Neuronal stem cell (in vitro differentiated cells): ENCODE results near the gene ZNF653. TPM values are rescaled to one million over a fixed set of nuclear protein-coding genes. Genes with fewer than 3 reads are reported as not detected.
A peak's percentile ranks its signal among the peaks of the same experiment; 100 is the strongest.
"Not testable (repeated sequence)": the region's sequence is repeated elsewhere in the genome, so short reads cannot be mapped to it uniquely, and the experiment has no call there.

ENCODE experiments used
- DNase-seq: peaks from one replicate; pipeline ENCODE4 v3.0.0-alpha.2; 2013; ENCODE audit warnings: low spot score
- H2AFZ ChIP-seq: one replicate; pipeline ENCODE4 v1.6.1; 2013; ENCODE audit warnings: mild to moderate bottlenecking, low read length, inconsistent platforms
- H2AK5ac ChIP-seq: 2 replicates; pipeline ENCODE4 v1.6.1; 2013; ENCODE audit warnings: low read depth, mild to moderate bottlenecking, inconsistent platforms, low read length, moderate library complexity, mixed read lengths
- H2BK120ac ChIP-seq: 2 replicates; pipeline ENCODE4 v1.6.1; 2013; ENCODE audit warnings: low read depth, mild to moderate bottlenecking, inconsistent platforms, low read length, moderate library complexity, mixed read lengths
- H2BK12ac ChIP-seq: one replicate; pipeline ENCODE4 v1.6.1; 2013; ENCODE audit warnings: low read length, inconsistent platforms
- H2BK15ac ChIP-seq: 2 replicates; pipeline ENCODE4 v1.6.1; 2013; ENCODE audit warnings: mild to moderate bottlenecking, low read length, inconsistent platforms, mixed read lengths
- H2BK5ac ChIP-seq: one replicate; pipeline ENCODE4 v1.6.1; 2013; ENCODE audit warnings: inconsistent platforms, mild to moderate bottlenecking, low read length, moderate library complexity
- H3K14ac ChIP-seq: one replicate; pipeline ENCODE4 v1.6.1; 2013; ENCODE audit warnings: low read length, inconsistent platforms
- H3K18ac ChIP-seq: 2 replicates; pipeline ENCODE4 v1.6.1; 2013; ENCODE audit warnings: low read length, inconsistent platforms
- H3K23ac ChIP-seq: 2 replicates; pipeline ENCODE4 v1.6.1; 2013; ENCODE audit warnings: low read depth, mild to moderate bottlenecking, mixed read lengths, low read length, inconsistent platforms; ENCODE audit not compliant: poor library complexity
- H3K27ac ChIP-seq: replicated peaks from 3 replicates; pipeline ENCODE4 v1.5.1; 2013; ENCODE audit warnings: low read length, inconsistent platforms
- H3K27me3 ChIP-seq, 3 experiments: 2 replicates each; pipeline ENCODE4 v1.6.1; 2013; ENCODE audit warnings: low read length in 3 of 3, mild to moderate bottlenecking in 2 of 3, inconsistent platforms in 1 of 3, low read depth in 1 of 3, mixed read lengths in 1 of 3, moderate library complexity in 1 of 3; ENCODE audit not compliant: control insufficient read depth in 3 of 3, insufficient read depth in 3 of 3
- H3K36me3 ChIP-seq, 2 donors: replicated peaks in 1 of 2; 2 replicates each; pipeline ENCODE4 v1.6.1; 2013; ENCODE audit warnings: low read length in 2 of 2; ENCODE audit not compliant: control insufficient read depth in 2 of 2, insufficient read depth in 2 of 2
- H3K4ac ChIP-seq: 2 replicates; pipeline ENCODE4 v1.6.1; 2013; ENCODE audit warnings: inconsistent platforms, mild to moderate bottlenecking, low read length, moderate library complexity
- H3K4me1 ChIP-seq, 2 donors: 1 replicate in 1 of 2; 2 replicates in 1 of 2; pipeline ENCODE4 v1.6.1; 2013; ENCODE audit warnings: low read length in 2 of 2, low read depth in 1 of 2; ENCODE audit not compliant: control insufficient read depth in 2 of 2, insufficient read depth in 1 of 2
- H3K4me2 ChIP-seq: one replicate; pipeline ENCODE4 v1.6.1; 2013; ENCODE audit warnings: mild to moderate bottlenecking, low read length, inconsistent platforms; ENCODE audit not compliant: insufficient read depth, poor library complexity, severe bottlenecking
- H3K4me3 ChIP-seq, 2 donors: 2 replicates each; pipeline ENCODE4 v1.5.1; 2013; ENCODE audit warnings: low read length in 2 of 2, mild to moderate bottlenecking in 2 of 2, inconsistent platforms in 1 of 2, moderate library complexity in 1 of 2
- H3K79me1 ChIP-seq: one replicate; pipeline ENCODE4 v1.6.1; 2013; ENCODE audit warnings: low read depth, mild to moderate bottlenecking, inconsistent platforms, low read length, moderate library complexity
- H3K9ac ChIP-seq: one replicate; pipeline ENCODE4 v1.6.1; 2013; ENCODE audit warnings: mild to moderate bottlenecking, low read depth, low read length, inconsistent platforms; ENCODE audit not compliant: poor library complexity
- H3K9me3 ChIP-seq, 2 donors: replicated peaks in 1 of 2; 2 replicates each; pipeline versions ENCODE3 to v1.6.1; 2013; ENCODE audit warnings: low read length in 2 of 2, mild to moderate bottlenecking in 2 of 2, inconsistent platforms in 1 of 2, low read depth in 1 of 2, mixed read lengths in 1 of 2, moderate library complexity in 1 of 2; ENCODE audit not compliant: control insufficient read depth in 2 of 2, insufficient read depth in 1 of 2
- H4K8ac ChIP-seq: one replicate; pipeline ENCODE4 v1.6.1; 2013; ENCODE audit warnings: low read depth, mild to moderate bottlenecking, inconsistent platforms, low read length, moderate library complexity
- H4K91ac ChIP-seq: one replicate; pipeline ENCODE4 v1.6.1; 2013; ENCODE audit warnings: low read length, low read depth, mild to moderate bottlenecking, inconsistent platforms; ENCODE audit not compliant: poor library complexity
- WGBS, 2 donors: extraction: QIAGEN DNeasy Blood & Tissue Kit; methylation state at CpG; one replicate each; pipeline ENCODE4 v1.1.7; 2013; ENCODE audit warnings: missing lambda C conversion rate in 2 of 2, mixed read lengths in 1 of 2; ENCODE audit not compliant: insufficient read length in 2 of 2, insufficient replicate concordance in 1 of 2; ENCODE audit errors: extremely low coverage in 2 of 2; 5-methylcytosine and 5-hydroxymethylcytosine counted together
- small RNA-seq: library from polyadenylated mRNA; stranded (forward); fragments of <200 nt; extraction: miRNeasy Mini kit (QIAGEN cat#:217004); gene quantifications from one replicate; pipeline ENCODE3, GENCODE V24; 2013; ENCODE audit not compliant: insufficient read depth

The ZNF653 gene

GRCh38 chr19:11434703-11435056, 71.0 kb downstream of the ZNF653 start:
- peaks cover 12% of the 10 kb centered on the region for H3K79me1 ChIP-seq
- no peak overlapping the region for H2BK5ac ChIP-seq
- H2BK15ac ChIP-seq, result no peak overlapping the region
- no peak overlapping the region for H4K8ac ChIP-seq
- H3K4me2 ChIP-seq, result peak overlapping the region; percentile 78
- H3K4me1 ChIP-seq, result peaks cover 10% of the 10 kb centered on the region in 2 donors
- H2AFZ ChIP-seq, result peak overlapping the region; percentile 89
- H3K4ac ChIP-seq, result no peak overlapping the region
- peak overlapping the region; percentile 14 for H3K23ac ChIP-seq
- H3K27me3 ChIP-seq, result no peaks in the 10 kb centered on the region
- no peak overlapping the region for H2AK5ac ChIP-seq
- peaks cover 22 to 33% of the 10 kb centered on the region in 2 donors for H3K36me3 ChIP-seq
- no peak overlapping the region for H3K14ac ChIP-seq
- H3K27ac ChIP-seq, result peak overlapping the region; percentile 81
- no peak overlapping the region for H4K91ac ChIP-seq
- H3K9me3 ChIP-seq, result no peaks in the 10 kb centered on the region
- no peak for DNase-seq
- H3K18ac ChIP-seq, result peak overlapping the region; percentile 87
- H2BK12ac ChIP-seq, result no peak overlapping the region
- no peak overlapping the region for H2BK120ac ChIP-seq
- no CpG with 5 or more reads among the region's 9 CpGs for WGBS, 2 donors
- H3K4me3 ChIP-seq, result peak overlapping the region; percentile 54 to 77
- peak overlapping the region; percentile 89 for H3K9ac ChIP-seq

- not testable (repeated sequence) for H2BK15ac ChIP-seq, H2BK12ac ChIP-seq, H3K4me3 ChIP-seq, H3K27ac ChIP-seq, H3K27me3 ChIP-seq, H3K4me2 ChIP-seq, H4K8ac ChIP-seq, H3K23ac ChIP-seq, H2BK5ac ChIP-seq, DNase-seq, H3K18ac ChIP-seq, H4K91ac ChIP-seq, H3K9me3 ChIP-seq, H2AFZ ChIP-seq, H3K4ac ChIP-seq, H3K9ac ChIP-seq, H3K14ac ChIP-seq, H2AK5ac ChIP-seq, H2BK120ac ChIP-seq
- Histone ChIP-seq H3K36me3 (peaks cover 16 to 22% of the 10 kb centered on the region in 2 donors), H3K79me1 (peaks cover 12% of the 10 kb centered on the region), H3K4me1 (peaks cover 10% of the 10 kb centered on the region in 2 donors)
- WGBS, 2 donors, result no CpG with 5 or more reads among the region's 3 CpGs
These were observed 72.1 kb downstream of the ZNF653 start for GRCh38 chr19:11433526-11433925.

Small RNA genes lying within 50 kb of the gene (small RNA-seq; reads per million reads assigned to genes)
- gene MIR7974 (1,092 reads per million, percentile 99 among the genes with 10 or more reads in this experiment), gene RN7SL833P (not detected)
